Activated naive CD4-positive, alpha-beta T cell (primary cell): ENCODE data around the gene S100PBP.

Experiments used
- DNase-seq, 4 experiments: peaks; one replicate each; lab custom pipeline; 2025; lab: John Stamatoyannopoulos, UW

Gene S100PBP

GRCh38 chr1:32817159-32817814, at the start of gene S100PBP, which contains the start of gene YARS1:
TSS of gene S100PBP (plus strand) at chr1:32817653. CDS start at chr1:32826100, 8,447 bp downstream.
TSS of gene YARS1 (minus strand) at chr1:32817358. CDS start at chr1:32817244, 114 bp downstream.
- peak; percentile 97 to 99 (median 99) for DNase-seq

GRCh38 chr1:32768110-32768850, 49.2 kb upstream of the S100PBP start:
- DNase-seq = no peak

DNA sequence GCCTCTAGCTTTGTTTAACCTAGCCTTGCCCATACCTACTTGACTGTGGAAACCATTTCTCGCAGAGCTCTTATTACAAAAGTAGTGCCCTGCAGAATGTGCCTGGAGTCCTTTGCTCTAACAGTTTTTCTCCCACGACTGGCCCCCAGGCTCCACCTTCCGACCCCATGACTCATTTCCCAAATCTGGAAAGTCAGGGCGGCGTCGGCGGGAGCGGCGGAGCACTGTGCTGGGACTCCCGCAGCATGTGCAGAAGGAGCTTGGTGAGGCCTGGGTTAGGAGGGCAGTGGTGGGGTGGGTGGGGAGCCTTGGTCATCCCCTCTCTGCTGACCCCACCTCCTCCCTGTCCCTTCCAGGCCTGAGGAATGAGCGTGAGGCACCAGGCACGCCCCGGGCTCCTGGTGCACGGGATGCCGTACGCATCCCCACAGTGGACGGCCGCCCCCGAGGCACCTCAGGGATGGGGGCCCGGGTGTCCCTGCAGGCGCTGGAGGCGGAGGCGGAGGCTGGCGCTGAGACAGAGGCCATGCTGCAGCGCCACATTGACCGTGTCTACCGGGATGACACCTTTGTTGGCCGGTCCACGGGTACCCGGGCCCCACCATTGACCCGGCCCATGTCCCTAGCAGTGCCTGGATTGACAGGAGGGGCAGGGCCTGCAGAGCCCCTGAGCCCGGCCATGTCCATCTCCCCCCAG, 47.8 kb upstream of the S100PBP start:
- DNase-seq = no peak

DNA sequence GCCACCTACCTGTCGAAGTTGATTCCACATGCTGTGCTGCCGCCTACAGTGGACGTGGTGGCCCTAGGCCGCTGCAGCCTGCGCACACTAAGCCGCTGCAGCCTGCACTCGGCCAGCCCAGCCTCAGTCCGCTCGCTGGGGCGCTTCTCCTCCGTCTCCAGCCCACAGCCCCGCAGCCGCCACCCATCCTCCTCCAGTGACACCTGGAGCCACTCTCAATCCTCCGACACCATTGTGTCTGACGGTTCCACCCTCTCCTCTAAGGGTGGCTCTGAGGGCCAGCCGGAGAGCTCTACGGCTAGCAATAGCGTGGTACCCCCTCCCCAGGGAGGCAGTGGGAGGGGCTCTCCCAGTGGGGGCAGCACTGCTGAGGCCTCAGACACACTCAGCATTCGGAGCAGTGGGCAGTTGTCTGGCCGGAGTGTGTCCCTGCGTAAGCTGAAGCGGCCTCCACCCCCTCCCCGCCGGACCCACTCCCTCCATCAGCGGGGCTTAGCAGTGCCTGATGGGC, 47.2 kb upstream of the S100PBP start:
- no peak for DNase-seq

DNA sequence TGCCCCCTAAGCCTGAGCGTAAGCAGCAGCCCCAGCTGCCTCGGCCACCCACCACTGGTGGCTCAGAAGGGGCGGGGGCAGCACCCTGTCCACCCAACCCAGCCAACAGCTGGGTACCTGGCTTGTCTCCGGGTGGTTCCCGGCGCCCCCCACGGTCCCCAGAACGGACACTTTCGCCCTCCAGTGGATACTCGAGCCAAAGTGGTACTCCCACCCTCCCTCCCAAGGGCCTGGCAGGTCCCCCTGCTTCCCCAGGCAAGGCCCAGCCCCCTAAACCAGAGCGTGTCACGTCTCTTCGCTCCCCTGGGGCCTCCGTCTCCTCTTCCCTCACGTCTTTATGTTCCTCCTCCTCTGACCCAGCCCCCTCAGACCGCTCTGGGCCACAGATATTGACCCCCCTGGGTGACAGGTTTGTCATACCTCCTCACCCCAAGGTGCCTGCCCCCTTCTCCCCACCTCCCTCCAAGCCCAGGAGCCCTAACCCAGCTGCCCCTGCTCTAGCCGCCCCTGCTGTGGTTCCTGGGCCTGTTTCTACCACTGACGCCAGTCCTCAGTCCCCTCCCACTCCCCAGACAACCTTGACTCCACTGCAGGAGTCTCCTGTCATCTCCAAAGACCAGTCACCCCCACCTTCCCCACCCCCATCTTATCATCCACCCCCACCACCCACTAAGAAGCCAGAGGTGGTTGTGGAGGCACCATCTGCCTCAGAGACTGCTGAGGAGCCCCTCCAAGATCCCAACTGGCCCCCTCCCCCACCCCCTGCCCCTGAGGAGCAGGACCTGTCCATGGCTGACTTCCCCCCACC, 46.5 kb upstream of the S100PBP start:
- DNase-seq = no peak

DNA sequence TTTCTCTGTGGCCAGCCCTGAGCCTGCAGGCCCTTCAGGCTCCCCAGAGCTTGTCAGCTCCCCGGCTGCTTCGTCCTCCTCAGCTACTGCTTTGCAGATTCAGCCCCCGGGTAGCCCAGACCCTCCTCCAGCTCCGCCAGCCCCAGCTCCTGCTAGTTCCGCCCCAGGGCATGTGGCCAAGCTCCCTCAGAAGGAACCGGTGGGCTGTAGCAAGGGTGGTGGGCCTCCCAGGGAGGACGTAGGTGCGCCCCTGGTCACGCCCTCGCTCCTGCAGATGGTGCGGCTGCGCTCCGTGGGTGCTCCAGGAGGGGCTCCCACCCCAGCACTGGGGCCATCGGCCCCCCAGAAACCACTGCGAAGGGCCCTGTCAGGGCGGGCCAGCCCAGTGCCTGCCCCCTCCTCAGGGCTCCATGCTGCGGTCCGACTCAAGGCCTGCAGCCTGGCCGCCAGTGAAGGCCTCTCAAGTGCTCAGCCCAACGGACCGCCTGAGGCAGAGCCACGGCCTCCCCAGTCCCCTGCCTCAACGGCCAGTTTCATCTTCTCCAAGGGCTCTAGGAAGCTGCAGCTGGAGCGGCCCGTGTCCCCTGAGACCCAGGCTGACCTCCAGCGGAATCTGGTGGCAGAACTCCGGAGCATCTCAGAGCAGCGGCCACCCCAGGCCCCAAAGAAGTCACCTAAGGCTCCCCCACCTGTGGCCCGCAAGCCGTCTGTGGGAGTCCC, 45.7 kb upstream of the S100PBP start:
- DNase-seq = no peak

GRCh38 chr1:32772281-32773017, 45.0 kb upstream of the S100PBP start:
- DNase-seq = no peak

GRCh38 chr1:32773018-32773763, 44.3 kb upstream of the S100PBP start:
- peak; percentile 31 to 70 (median 50) for DNase-seq

- DNase-seq = no peak
Observed at GRCh38 chr1:32773764-32774463, 43.5 kb upstream of the S100PBP start.

- DNase-seq = no peak
Observed at GRCh38 chr1:32774464-32774808, 43.0 kb upstream of the S100PBP start.

GRCh38 chr1:32774950-32775634, 42.4 kb upstream of the S100PBP start:
- DNase-seq = no peak

DNA sequence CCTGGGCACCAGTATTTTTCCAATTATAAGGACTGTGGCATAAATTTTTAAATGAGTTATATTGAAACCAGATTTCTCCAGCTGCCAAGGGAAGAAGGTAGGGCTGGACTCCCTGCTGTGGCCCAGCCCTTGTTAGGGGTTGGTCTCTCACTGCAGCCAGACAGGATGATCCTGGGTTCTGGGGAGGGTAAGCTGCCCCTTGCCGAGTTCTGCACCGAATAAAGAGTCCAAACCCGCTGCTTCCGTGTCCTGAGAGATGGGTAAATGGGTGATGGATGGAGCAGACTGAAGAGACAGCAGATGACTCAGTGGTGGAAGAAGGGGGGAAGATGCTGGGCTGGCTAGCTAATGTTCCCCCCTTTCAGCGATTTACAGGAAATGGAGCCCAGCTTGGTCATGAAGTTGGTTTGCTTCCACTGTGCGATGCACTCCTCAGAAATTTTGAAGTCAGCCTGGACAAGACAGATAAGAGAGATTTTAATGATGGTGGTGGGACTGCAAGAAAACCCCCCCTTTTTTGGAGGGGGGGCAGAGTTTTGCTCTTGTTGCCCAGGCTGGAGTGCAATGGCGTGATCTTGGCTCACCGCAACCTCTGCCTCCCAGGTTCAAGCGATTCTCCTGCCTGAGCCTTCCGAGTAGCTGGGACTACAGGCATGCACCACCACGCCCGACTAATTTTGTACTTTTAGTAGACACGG, 41.7 kb upstream of the S100PBP start:
- no peak for DNase-seq

DNA sequence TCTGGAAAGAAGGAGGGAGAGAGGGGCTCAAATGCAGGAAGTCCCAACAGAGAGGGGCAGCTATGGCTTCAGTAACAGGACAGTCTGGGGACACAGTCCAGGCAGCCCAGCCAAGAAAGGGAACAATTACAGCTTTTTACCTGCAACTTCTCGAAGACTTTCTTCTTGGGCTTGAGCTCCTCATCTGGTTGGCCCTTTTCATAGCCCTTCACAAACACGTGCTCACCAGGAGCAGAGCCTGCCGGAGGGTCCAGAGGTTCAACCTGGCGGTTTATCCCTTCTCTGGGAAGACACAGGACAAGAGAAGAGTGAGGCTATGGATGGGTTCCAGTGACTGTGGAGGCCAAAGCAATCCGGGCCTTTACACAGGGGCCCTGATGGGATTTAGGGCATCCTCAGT, 38.2 kb upstream of the S100PBP start:
- no peak for DNase-seq

GRCh38 chr1:32780005-32780404, 37.4 kb upstream of the S100PBP start:
- DNase-seq = no peak

GRCh38 chr1:32780628-32781234, 36.7 kb upstream of the S100PBP start:
- no peak for DNase-seq

DNA sequence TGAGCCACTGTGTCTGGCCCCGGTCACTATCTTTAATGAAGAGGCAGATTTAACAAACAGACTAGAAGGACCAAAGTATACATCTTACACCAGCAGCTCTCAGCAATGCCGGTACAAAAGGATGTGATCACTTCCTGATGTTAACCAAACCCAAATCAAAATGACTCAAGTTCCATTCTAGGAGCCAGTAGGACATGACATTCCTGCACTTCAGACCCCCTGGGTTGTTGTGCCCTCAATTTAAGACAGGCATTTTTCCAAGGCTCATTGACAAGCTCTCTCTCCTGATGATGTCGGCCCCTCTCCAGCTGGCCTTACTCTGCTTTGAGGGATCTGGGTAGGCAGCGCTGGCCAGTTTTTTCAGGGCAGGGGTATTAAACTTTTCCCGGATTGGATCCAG, 35.4 kb upstream of the S100PBP start:
- DNase-seq = no peak

GRCh38 chr1:32783851-32784250, 33.6 kb upstream of the S100PBP start:
- DNase-seq = no peak

DNA sequence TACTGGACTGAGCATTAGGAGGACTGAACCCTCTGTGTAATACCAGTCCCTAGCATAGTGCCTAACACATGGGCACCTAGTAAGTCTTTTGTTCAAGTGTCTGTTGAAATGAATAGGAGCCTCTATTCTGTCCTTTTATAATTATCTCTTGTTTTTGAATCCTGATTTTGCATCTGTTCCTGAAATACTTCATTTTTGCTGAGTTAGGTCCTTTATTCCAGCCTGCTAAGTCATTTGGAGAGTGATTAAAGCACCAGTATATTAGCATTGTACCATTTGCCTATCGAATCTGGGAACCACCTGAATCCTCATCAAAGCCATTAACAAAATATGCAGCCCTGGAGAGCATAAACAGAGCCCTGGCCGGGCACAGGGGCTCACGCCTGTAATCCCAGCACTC, 32.6 kb upstream of the S100PBP start:
- no peak for DNase-seq
